Loucy (cell line): ENCODE measurements around the gene RNASE13.
A peak's percentile ranks its signal among the peaks of the same experiment; 100 is the strongest.

Source experiments
- CTCF ChIP-seq: fragments of 200-600 bp; sonication (generic); conservative IDR thresholded peaks from 2 replicates; pipeline ENCODE4 v1.5.1; 2014; ENCODE audit warnings: mild to moderate bottlenecking, antibody characterized with exemption, low read length
- EZH2phosphoT487 ChIP-seq: fragments of 200-600 bp; IDR thresholded peaks from 2 replicates; pipeline ENCODE4 v1.6.1; 2018; ENCODE audit warnings: antibody characterized with exemption, mild to moderate bottlenecking, moderate library complexity, borderline replicate concordance

- TF ChIP-seq CTCF (peak; percentile 56), EZH2phosphoT487 (no peak)
These were observed 44.6 kb downstream of the RNASE13 start, which contains the start of gene METTL17 for GRCh38 chr14:20989787-20990600.
